Lower leg skin (tissue), 3 donors: ENCODE data around the gene CDH13.

Source experiments
- CTCF ChIP-seq, 3 donors: fragments of 450-650 bp; IDR thresholded peaks; one replicate each; pipeline ENCODE4 v1.5.1; 2016; ENCODE audit warnings: antibody characterized with exemption in 3 of 3, mild to moderate bottlenecking in 3 of 3, moderate library complexity in 2 of 3
- POLR2A ChIP-seq, 2 donors: fragments of 450-650 bp; IDR thresholded peaks; one replicate each; pipeline ENCODE4 v1.6.1; 2016 to 2017; ENCODE audit warnings: antibody characterized with exemption in 2 of 2, mild to moderate bottlenecking in 1 of 2, moderate library complexity in 1 of 2

DNA sequence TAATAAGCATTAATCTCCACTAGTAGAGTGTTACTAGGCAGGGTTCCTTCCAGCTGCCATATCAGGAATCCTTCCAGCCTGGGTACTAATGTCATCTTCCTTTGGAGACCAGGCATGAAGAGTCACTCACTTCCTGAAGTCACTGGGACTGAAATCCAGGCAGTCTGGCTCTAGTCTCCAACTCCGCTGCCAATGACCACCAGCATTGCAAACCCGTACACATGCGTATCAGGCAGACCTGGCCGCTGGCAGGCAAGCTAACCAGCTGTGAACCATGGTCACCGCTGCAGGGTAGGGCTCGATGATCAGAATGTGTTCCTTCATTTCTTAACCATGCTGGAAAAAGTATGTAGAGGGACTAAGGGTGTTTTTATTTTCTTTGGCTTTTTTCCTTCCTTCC lies 255.5 kb downstream of the CDH13 start:
- TF ChIP-seq CTCF (IDR thresholded peaks at IDR 0.05) = no peak
- no peak for TF ChIP-seq POLR2A (IDR thresholded peaks at IDR 0.05)
